ENCODE data around the gene IL5RA. TPM values are rescaled to one million over a fixed set of nuclear protein-coding genes. Genes with fewer than 3 reads are reported as not detected.

IL5RA gene
- total RNA-seq, 1 experiment from 2014 or later: not detected

GRCh38 chr3:3059645-3060044 lies 50.5 kb downstream of the IL5RA start:
- H3K27me3 ChIP-seq: no peaks in the 10 kb centered on the region
- no peak for DNase-seq
- no peak overlapping the region for H3K27ac ChIP-seq
- no peaks in the 10 kb centered on the region for H3K36me3 ChIP-seq
- no peaks in the 10 kb centered on the region for H3K9me3 ChIP-seq (replicated peaks)
- H3K4me1 ChIP-seq: no peaks in the 10 kb centered on the region
- no peak overlapping the region for H3K4me3 ChIP-seq

GRCh38 chr3:3053974-3054373 lies 56.2 kb downstream of the IL5RA start:
- no peak overlapping the region for H3K4me3 ChIP-seq

GRCh38 chr3:3038201-3038991 lies 71.8 kb downstream of the IL5RA start:
- no peak for DNase-seq
- H3K4me1 ChIP-seq: no peaks in the 10 kb centered on the region
- no peaks in the 10 kb centered on the region for H3K9me3 ChIP-seq (replicated peaks)
- no peak overlapping the region for H3K27ac ChIP-seq
- H3K27me3 ChIP-seq: no peaks in the 10 kb centered on the region
- no peak overlapping the region for H3K4me3 ChIP-seq
- no peaks in the 10 kb centered on the region for H3K36me3 ChIP-seq

More at GRCh38 chr3:3053974-3054373, 56.2 kb downstream of the IL5RA start:
- Histone ChIP-seq H3K4me1 (no peaks in the 10 kb centered on the region), H3K36me3 (no peaks in the 10 kb centered on the region), H3K9me3 (replicated peaks) (no peaks in the 10 kb centered on the region), H3K27me3 (no peaks in the 10 kb centered on the region), H3K27ac (no peak overlapping the region)
- DNase-seq: no peak

- Histone ChIP-seq H3K4me3 (no peak overlapping the region), H3K36me3 (no peaks in the 10 kb centered on the region), H3K4me1 (no peaks in the 10 kb centered on the region), H3K9me3 (replicated peaks) (no peaks in the 10 kb centered on the region), H3K27ac (no peak overlapping the region), H3K27me3 (no peaks in the 10 kb centered on the region)
- DNase-seq: no peak
Measured at GRCh38 chr3:3037156-3037555, 73.0 kb downstream of the IL5RA start.

GRCh38 chr3:3031326-3031725 lies 78.8 kb downstream of the IL5RA start:
- Histone ChIP-seq H3K27me3 (no peaks in the 10 kb centered on the region), H3K9me3 (replicated peaks) (no peaks in the 10 kb centered on the region), H3K4me1 (no peaks in the 10 kb centered on the region), H3K36me3 (no peaks in the 10 kb centered on the region), H3K4me3 (no peak overlapping the region), H3K27ac (no peak overlapping the region)
- DNase-seq: no peak

- no peaks in the 10 kb centered on the region for H3K27me3 ChIP-seq
Measured at GRCh38 chr3:3027976-3028567, 82.1 kb downstream of the IL5RA start.

GRCh38 chr3:3023111-3023745 lies 86.9 kb downstream of the IL5RA start:
- peak; percentile 26 to 59 for DNase-seq
- Histone ChIP-seq H3K36me3 (no peaks in the 10 kb centered on the region), H3K4me3 (no peak overlapping the region)

More at GRCh38 chr3:3027976-3028567, 82.1 kb downstream of the IL5RA start:
- no peaks in the 10 kb centered on the region for H3K9me3 ChIP-seq (replicated peaks)
- H3K4me1 ChIP-seq: peaks cover 17% of the 10 kb centered on the region
- H3K27ac ChIP-seq: no peak overlapping the region
- H3K4me3 ChIP-seq: no peak overlapping the region
- no peaks in the 10 kb centered on the region for H3K36me3 ChIP-seq
- DNase-seq: no peak

GRCh38 chr3:3020209-3020608 lies 90.0 kb downstream of the IL5RA start:
- H3K9me3 ChIP-seq (replicated peaks): no peaks in the 10 kb centered on the region
- peaks cover 20% of the 10 kb centered on the region for H3K4me1 ChIP-seq
- H3K36me3 ChIP-seq: no peaks in the 10 kb centered on the region
- H3K27ac ChIP-seq: no peak overlapping the region
- no peak for DNase-seq
- no peaks in the 10 kb centered on the region for H3K27me3 ChIP-seq
- H3K4me3 ChIP-seq: no peak overlapping the region

More at GRCh38 chr3:3023111-3023745, 86.9 kb downstream of the IL5RA start:
- no peak overlapping the region for H3K27ac ChIP-seq
- no peaks in the 10 kb centered on the region for H3K9me3 ChIP-seq (replicated peaks)
- peaks cover 21% of the 10 kb centered on the region for H3K4me1 ChIP-seq
- H3K27me3 ChIP-seq: no peaks in the 10 kb centered on the region

Other genes starting within 250 kb of the IL5RA start
- 26.3 and 34.3 TPM in 2 replicates for gene TRNT1, start 16.6 kb upstream of the IL5RA start, total RNA-seq (2014; rRNA removed; shearing (Covaris generic))
- gene CRBN, start 69.3 kb upstream of the IL5RA start, total RNA-seq (2014; rRNA removed; shearing (Covaris generic)): 35.3 and 37.4 TPM in 2 replicates